Body of pancreas (tissue), 4 donors: ENCODE data around the gene PSMB5.

Experiments
- POLR2A ChIP-seq, 3 donors: fragments of 450-650 bp; IDR thresholded peaks; one replicate each; pipeline ENCODE4 v1.6.1; 2016; ENCODE audit warnings: antibody characterized with exemption in 3 of 3, mild to moderate bottlenecking in 2 of 3
- TF ChIP-seq, protein P1 (sequence below), 7 experiments: fragments of 450-650 bp in 4 of 7; fragments of 200-600 bp in 3 of 7; sonication (generic) in 3 of 7; IDR thresholded peaks; one replicate each; pipeline ENCODE4 v1.5.1; 2016 to 2019; ENCODE audit warnings: antibody characterized with exemption in 7 of 7

DNA sequence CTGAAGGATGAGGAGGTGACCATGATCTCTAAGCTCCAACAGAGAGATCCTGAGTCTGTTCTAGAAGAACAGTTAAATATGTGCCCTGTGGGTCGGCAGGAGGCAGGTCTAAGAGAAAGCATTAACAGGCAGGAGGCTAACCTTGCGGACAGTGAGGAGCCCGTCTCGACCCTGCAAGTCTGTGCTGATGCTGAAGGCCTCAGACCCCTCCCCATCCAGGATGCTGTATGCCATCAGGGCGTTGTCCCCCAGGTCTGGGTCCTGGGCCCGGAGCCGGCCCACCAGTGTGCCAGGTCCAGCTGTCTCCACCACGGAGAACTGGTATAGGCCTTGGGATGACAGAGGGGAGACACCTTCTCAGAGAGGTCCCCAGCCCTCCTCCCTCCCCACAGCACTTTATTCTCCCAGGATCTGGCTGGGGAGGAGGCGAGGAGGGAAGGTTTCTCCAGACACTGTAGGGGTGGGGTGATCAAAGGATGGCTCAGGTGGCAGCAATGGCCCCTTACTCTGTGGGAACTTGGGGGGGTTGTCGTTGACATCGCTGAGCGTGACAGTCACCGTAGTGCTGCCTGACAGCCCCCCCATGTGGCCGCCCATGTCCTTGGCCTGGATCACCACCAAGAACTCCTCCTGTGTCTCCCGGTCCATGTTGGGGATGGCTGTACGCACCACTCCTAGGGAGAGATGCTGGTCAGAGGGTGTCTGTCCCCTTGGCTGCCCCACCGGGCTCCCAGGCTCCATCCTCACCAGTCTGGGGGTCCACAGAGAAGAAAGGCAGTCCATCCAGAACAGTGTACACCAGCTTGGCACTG is 19.5 kb upstream of the PSMB5 start:
- TF ChIP-seq POLR2A (IDR thresholded peaks at IDR 0.05), result no peak
- TF ChIP-seq, protein P1, sequence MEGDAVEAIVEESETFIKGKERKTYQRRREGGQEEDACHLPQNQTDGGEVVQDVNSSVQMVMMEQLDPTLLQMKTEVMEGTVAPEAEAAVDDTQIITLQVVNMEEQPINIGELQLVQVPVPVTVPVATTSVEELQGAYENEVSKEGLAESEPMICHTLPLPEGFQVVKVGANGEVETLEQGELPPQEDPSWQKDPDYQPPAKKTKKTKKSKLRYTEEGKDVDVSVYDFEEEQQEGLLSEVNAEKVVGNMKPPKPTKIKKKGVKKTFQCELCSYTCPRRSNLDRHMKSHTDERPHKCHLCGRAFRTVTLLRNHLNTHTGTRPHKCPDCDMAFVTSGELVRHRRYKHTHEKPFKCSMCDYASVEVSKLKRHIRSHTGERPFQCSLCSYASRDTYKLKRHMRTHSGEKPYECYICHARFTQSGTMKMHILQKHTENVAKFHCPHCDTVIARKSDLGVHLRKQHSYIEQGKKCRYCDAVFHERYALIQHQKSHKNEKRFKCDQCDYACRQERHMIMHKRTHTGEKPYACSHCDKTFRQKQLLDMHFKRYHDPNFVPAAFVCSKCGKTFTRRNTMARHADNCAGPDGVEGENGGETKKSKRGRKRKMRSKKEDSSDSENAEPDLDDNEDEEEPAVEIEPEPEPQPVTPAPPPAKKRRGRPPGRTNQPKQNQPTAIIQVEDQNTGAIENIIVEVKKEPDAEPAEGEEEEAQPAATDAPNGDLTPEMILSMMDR (IDR thresholded peaks at IDR 0.05), result no peak
